Neuronal stem cell (in vitro differentiated cells): ENCODE measurements around the gene ARL2.

ENCODE experiments used
- DNase-seq: peaks from one replicate; pipeline ENCODE4 v3.0.0-alpha.2; 2013; ENCODE audit warnings: low spot score
- H2AFZ ChIP-seq: one replicate; pipeline ENCODE4 v1.6.1; 2013; ENCODE audit warnings: mild to moderate bottlenecking, low read length, inconsistent platforms
- H2AK5ac ChIP-seq: 2 replicates; pipeline ENCODE4 v1.6.1; 2013; ENCODE audit warnings: low read depth, mild to moderate bottlenecking, inconsistent platforms, low read length, moderate library complexity, mixed read lengths
- H2BK120ac ChIP-seq: 2 replicates; pipeline ENCODE4 v1.6.1; 2013; ENCODE audit warnings: low read depth, mild to moderate bottlenecking, inconsistent platforms, low read length, moderate library complexity, mixed read lengths
- H2BK12ac ChIP-seq: one replicate; pipeline ENCODE4 v1.6.1; 2013; ENCODE audit warnings: low read length, inconsistent platforms
- H2BK15ac ChIP-seq: 2 replicates; pipeline ENCODE4 v1.6.1; 2013; ENCODE audit warnings: mild to moderate bottlenecking, low read length, inconsistent platforms, mixed read lengths
- H2BK5ac ChIP-seq: one replicate; pipeline ENCODE4 v1.6.1; 2013; ENCODE audit warnings: inconsistent platforms, mild to moderate bottlenecking, low read length, moderate library complexity
- H3K14ac ChIP-seq: one replicate; pipeline ENCODE4 v1.6.1; 2013; ENCODE audit warnings: low read length, inconsistent platforms
- H3K18ac ChIP-seq: 2 replicates; pipeline ENCODE4 v1.6.1; 2013; ENCODE audit warnings: low read length, inconsistent platforms
- H3K23ac ChIP-seq: 2 replicates; pipeline ENCODE4 v1.6.1; 2013; ENCODE audit warnings: low read depth, mild to moderate bottlenecking, mixed read lengths, low read length, inconsistent platforms; ENCODE audit not compliant: poor library complexity
- H3K27ac ChIP-seq: replicated peaks from 3 replicates; pipeline ENCODE4 v1.5.1; 2013; ENCODE audit warnings: low read length, inconsistent platforms
- H3K27me3 ChIP-seq, 3 experiments: 2 replicates each; pipeline ENCODE4 v1.6.1; 2013; ENCODE audit warnings: low read length in 3 of 3, mild to moderate bottlenecking in 2 of 3, inconsistent platforms in 1 of 3, low read depth in 1 of 3, mixed read lengths in 1 of 3, moderate library complexity in 1 of 3; ENCODE audit not compliant: control insufficient read depth in 3 of 3, insufficient read depth in 3 of 3
- H3K36me3 ChIP-seq, 2 donors: replicated peaks in 1 of 2; 2 replicates each; pipeline ENCODE4 v1.6.1; 2013; ENCODE audit warnings: low read length in 2 of 2; ENCODE audit not compliant: control insufficient read depth in 2 of 2, insufficient read depth in 2 of 2
- H3K4ac ChIP-seq: 2 replicates; pipeline ENCODE4 v1.6.1; 2013; ENCODE audit warnings: inconsistent platforms, mild to moderate bottlenecking, low read length, moderate library complexity
- H3K4me1 ChIP-seq, 2 donors: 1 replicate in 1 of 2; 2 replicates in 1 of 2; pipeline ENCODE4 v1.6.1; 2013; ENCODE audit warnings: low read length in 2 of 2, low read depth in 1 of 2; ENCODE audit not compliant: control insufficient read depth in 2 of 2, insufficient read depth in 1 of 2
- H3K4me2 ChIP-seq: one replicate; pipeline ENCODE4 v1.6.1; 2013; ENCODE audit warnings: mild to moderate bottlenecking, low read length, inconsistent platforms; ENCODE audit not compliant: insufficient read depth, poor library complexity, severe bottlenecking
- H3K4me3 ChIP-seq, 2 donors: 2 replicates each; pipeline ENCODE4 v1.5.1; 2013; ENCODE audit warnings: low read length in 2 of 2, mild to moderate bottlenecking in 2 of 2, inconsistent platforms in 1 of 2, moderate library complexity in 1 of 2
- H3K79me1 ChIP-seq: one replicate; pipeline ENCODE4 v1.6.1; 2013; ENCODE audit warnings: low read depth, mild to moderate bottlenecking, inconsistent platforms, low read length, moderate library complexity
- H3K9ac ChIP-seq: one replicate; pipeline ENCODE4 v1.6.1; 2013; ENCODE audit warnings: mild to moderate bottlenecking, low read depth, low read length, inconsistent platforms; ENCODE audit not compliant: poor library complexity
- H3K9me3 ChIP-seq, 2 donors: replicated peaks in 1 of 2; 2 replicates each; pipeline versions ENCODE3 to v1.6.1; 2013; ENCODE audit warnings: low read length in 2 of 2, mild to moderate bottlenecking in 2 of 2, inconsistent platforms in 1 of 2, low read depth in 1 of 2, mixed read lengths in 1 of 2, moderate library complexity in 1 of 2; ENCODE audit not compliant: control insufficient read depth in 2 of 2, insufficient read depth in 1 of 2
- H4K8ac ChIP-seq: one replicate; pipeline ENCODE4 v1.6.1; 2013; ENCODE audit warnings: low read depth, mild to moderate bottlenecking, inconsistent platforms, low read length, moderate library complexity
- H4K91ac ChIP-seq: one replicate; pipeline ENCODE4 v1.6.1; 2013; ENCODE audit warnings: low read length, low read depth, mild to moderate bottlenecking, inconsistent platforms; ENCODE audit not compliant: poor library complexity
- WGBS, 2 donors: extraction: QIAGEN DNeasy Blood & Tissue Kit; methylation state at CpG; one replicate each; pipeline ENCODE4 v1.1.7; 2013; ENCODE audit warnings: missing lambda C conversion rate in 2 of 2, mixed read lengths in 1 of 2; ENCODE audit not compliant: insufficient read length in 2 of 2, insufficient replicate concordance in 1 of 2; ENCODE audit errors: extremely low coverage in 2 of 2; 5-methylcytosine and 5-hydroxymethylcytosine counted together

Gene ARL2

DNA sequence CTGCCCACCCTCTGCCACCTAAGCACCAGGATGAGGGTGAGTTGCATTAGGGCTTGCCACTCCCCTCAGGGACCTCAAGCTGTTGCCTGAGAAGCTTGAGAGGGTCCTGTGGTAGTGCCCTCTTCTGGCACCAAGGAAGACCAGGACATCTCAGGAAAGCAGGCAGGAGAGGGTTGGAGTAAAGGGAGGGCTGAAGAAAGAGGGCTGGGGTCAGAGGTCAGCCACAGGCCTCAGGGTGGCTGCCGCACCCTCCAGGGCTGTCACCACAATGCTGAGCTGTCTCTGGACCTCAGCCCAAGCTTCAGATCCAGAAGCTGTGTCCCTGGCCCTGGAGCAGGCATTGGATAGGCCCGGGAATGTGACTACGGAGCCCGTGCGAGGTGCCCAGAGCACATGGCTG, 31.1 kb downstream of the ARL2 start:
- WGBS, 2 donors: no CpG with 5 or more reads among the region's 5 CpGs
- Histone ChIP-seq H3K4ac (no peak overlapping the region), H3K4me3 (peak overlapping the region in 1 of 2 donors; percentile 45), H2BK12ac (no peak overlapping the region), H3K27ac (no peak overlapping the region), H3K18ac (no peak overlapping the region), H3K4me1 (peaks cover 2 to 3% of the 10 kb centered on the region in 2 donors), H3K14ac (no peak overlapping the region), H3K27me3 (peaks cover 0 to 4% (median 0%) of the 10 kb centered on the region in 3 experiments), H3K79me1 (peaks cover 6% of the 10 kb centered on the region), H4K8ac (no peak overlapping the region), H2AK5ac (no peak overlapping the region), H2BK5ac (no peak overlapping the region), H3K9ac (peak overlapping the region; percentile 24), H2BK15ac (no peak overlapping the region), H3K9me3 (no peaks in the 10 kb centered on the region), H4K91ac (no peak overlapping the region), H3K23ac (no peak overlapping the region), H2AFZ (no peak overlapping the region), H3K4me2 (no peak overlapping the region), H2BK120ac (no peak overlapping the region), H3K36me3 (peaks cover 21 to 40% of the 10 kb centered on the region in 2 donors)
- no peak for DNase-seq

GRCh38 chr11:65045728-65046127, 31.8 kb downstream of the ARL2 start:
- DNase-seq: no peak
- Histone ChIP-seq H2BK12ac (no peak overlapping the region), H3K9me3 (no peaks in the 10 kb centered on the region), H3K36me3 (peaks cover 21 to 40% of the 10 kb centered on the region in 2 donors), H3K23ac (no peak overlapping the region), H4K91ac (no peak overlapping the region), H2BK120ac (no peak overlapping the region), H2AFZ (no peak overlapping the region), H2BK15ac (no peak overlapping the region), H3K9ac (no peak overlapping the region), H3K79me1 (peaks cover 6% of the 10 kb centered on the region), H4K8ac (no peak overlapping the region), H2BK5ac (no peak overlapping the region), H3K18ac (no peak overlapping the region), H3K4ac (no peak overlapping the region), H2AK5ac (no peak overlapping the region), H3K4me3 (no peak overlapping the region), H3K14ac (no peak overlapping the region), H3K27me3 (peaks cover 0 to 4% (median 0%) of the 10 kb centered on the region in 3 experiments), H3K27ac (no peak overlapping the region), H3K4me1 (peaks cover 0 to 1% of the 10 kb centered on the region in 2 donors), H3K4me2 (no peak overlapping the region)
- WGBS, 2 donors: no CpG with 5 or more reads among the region's 7 CpGs

DNA sequence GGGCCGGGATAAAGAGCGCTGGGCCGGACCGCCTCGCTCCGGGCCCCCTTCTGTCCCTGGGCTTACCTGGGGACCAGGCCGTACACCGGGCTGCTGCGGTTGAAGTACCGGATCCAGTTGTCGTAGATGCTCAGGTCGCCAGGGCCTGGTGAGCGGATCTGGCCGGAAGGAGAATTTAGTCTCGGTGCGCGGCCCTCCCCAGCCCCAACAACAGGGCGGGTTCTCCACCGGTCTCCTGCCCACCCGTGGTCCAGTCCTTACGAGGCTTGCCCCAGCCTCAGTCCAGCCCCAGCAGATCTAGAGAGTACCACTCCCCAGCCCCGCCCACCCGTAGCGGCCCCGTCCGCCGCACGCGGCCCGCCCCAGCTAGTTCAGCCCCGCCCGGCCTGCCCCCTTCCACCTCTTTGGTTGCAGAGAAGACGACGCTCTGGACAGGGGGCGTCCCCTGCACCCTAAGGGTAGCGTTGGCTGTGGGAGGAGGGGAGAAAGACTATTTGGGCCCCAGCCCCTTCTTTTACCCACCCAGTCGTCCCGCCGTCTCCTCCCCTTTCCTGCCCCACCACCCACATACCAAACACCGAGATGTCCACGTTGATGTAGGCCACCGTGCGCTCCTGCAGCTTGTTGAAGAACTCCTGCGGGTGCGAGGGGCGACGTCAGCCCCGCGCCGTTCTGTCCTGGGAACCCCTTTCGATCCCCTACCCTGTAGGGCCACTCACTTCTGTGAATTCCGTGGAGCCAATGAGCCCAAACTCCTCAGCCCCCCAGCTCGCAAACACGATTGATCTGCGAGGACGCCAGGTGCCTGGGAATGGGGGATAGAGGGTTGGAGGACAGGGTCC, 33.8 kb downstream of the ARL2 start:
- Histone ChIP-seq H4K8ac (no peak overlapping the region), H3K79me1 (peaks cover 3% of the 10 kb centered on the region), H2BK12ac (no peak overlapping the region), H4K91ac (no peak overlapping the region), H3K14ac (no peak overlapping the region), H3K4me3 (peak overlapping the region in 1 of 2 donors; percentile 3), H3K9me3 (no peaks in the 10 kb centered on the region), H2BK5ac (no peak overlapping the region), H3K27ac (no peak overlapping the region), H3K18ac (peak overlapping the region; percentile 38), H3K27me3 (peaks cover 0 to 4% (median 2%) of the 10 kb centered on the region in 3 experiments), H3K4me1 (peaks cover 0 to 1% of the 10 kb centered on the region in 2 donors), H3K4ac (no peak overlapping the region), H2AK5ac (peak overlapping the region; percentile 16), H2BK120ac (no peak overlapping the region), H3K4me2 (peak overlapping the region; percentile 35), H3K36me3 (peaks cover 19 to 36% of the 10 kb centered on the region in 2 donors), H2AFZ (no peak overlapping the region), H2BK15ac (no peak overlapping the region), H3K9ac (no peak overlapping the region), H3K23ac (no peak overlapping the region)
- no peak for DNase-seq
- WGBS, 2 donors: no CpG with 5 or more reads among the region's 56 CpGs

- Histone ChIP-seq H3K27me3 (peaks cover 0 to 19% (median 5%) of the 10 kb centered on the region in 3 experiments), H4K8ac (no peak overlapping the region), H3K36me3 (peaks cover under 1 to 2% of the 10 kb centered on the region in 2 donors), H2BK5ac (no peak overlapping the region), H3K4ac (no peak overlapping the region), H3K14ac (no peak overlapping the region), H3K27ac (no peak overlapping the region), H2BK15ac (no peak overlapping the region), H2BK120ac (no peak overlapping the region), H3K9me3 (no peaks in the 10 kb centered on the region), H2AK5ac (no peak overlapping the region), H4K91ac (no peak overlapping the region), H3K79me1 (no peaks in the 10 kb centered on the region), H3K23ac (no peak overlapping the region), H2AFZ (no peak overlapping the region), H2BK12ac (no peak overlapping the region), H3K4me1 (peaks cover 0 to 1% of the 10 kb centered on the region in 2 donors), H3K4me3 (peak overlapping the region in 1 of 2 donors; percentile 67), H3K4me2 (no peak overlapping the region), H3K9ac (no peak overlapping the region), H3K18ac (no peak overlapping the region)
- DNase-seq: no peak
- no CpG with 5 or more reads among the region's 9 CpGs for WGBS, 2 donors
These were observed 37.5 kb downstream of the ARL2 start for GRCh38 chr11:65051398-65051858.
